ENCODE results near the gene EXOSC3.

Gene EXOSC3

GRCh38 chr9:37732086-37732741 is 52.6 kb downstream of the EXOSC3 start:
- no peak for DNase-seq (ENCODE audit: low spot score)

GRCh38 chr9:37730839-37731238 is 54.0 kb downstream of the EXOSC3 start:
- DNase-seq (ENCODE audit: low spot score), result no peak

- DNase-seq (ENCODE audit: low spot score), result no peak
These were observed 54.6 kb downstream of the EXOSC3 start for GRCh38 chr9:37730256-37730655.
